ENCODE data around the gene CHID1. TPM values are rescaled to one million over a fixed set of nuclear protein-coding genes. Genes with fewer than 3 reads are reported as not detected.

The CHID1 gene
- total and polyA plus RNA-seq, 2 experiments from 2014 or later: 54.1 to 67.3 TPM

DNA sequence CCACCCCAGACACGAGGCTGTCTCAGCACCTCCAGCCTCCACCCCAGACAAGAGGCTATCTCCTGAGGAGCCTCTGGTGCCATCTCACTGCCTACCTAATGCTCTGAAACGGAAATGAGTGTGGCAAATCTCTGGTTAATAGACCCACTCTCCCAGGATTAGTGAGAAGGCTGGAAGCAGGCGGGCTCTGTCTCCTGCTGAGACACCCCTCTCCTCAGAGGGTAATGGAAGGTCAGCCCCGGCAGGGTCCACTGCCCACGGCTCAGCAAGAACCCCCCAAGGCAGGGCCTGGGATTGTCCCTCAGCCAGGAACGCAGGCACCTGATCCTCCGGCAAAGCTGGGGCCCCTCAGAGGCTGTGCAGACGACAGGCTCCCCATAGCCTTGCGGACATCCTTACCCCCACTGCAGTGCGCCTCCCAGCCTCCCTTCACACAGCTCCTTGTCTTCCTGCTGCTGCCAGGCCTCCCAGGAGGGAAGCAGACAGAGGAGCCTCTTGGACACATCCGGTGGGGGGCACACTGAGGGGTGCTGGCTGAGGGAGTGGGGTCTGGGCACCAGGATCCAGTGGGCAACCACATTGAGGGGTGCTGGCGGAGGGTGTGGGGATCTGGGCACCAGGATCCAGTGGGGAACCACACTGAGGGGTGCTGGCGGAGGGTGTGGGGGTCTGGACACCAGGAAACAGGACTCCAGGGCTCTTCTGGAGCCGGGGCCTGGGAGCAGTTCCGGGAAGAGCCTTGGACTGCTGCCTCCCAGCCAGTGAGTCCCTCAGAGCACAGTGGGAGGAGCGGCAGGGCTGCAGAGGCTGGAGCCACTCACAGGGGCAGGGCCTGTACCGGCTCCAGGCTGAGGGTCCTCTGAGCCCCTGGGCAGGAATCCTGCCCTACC lies 13.1 kb downstream of the CHID1 start (continued):
- TF ChIP-seq, protein P1, sequence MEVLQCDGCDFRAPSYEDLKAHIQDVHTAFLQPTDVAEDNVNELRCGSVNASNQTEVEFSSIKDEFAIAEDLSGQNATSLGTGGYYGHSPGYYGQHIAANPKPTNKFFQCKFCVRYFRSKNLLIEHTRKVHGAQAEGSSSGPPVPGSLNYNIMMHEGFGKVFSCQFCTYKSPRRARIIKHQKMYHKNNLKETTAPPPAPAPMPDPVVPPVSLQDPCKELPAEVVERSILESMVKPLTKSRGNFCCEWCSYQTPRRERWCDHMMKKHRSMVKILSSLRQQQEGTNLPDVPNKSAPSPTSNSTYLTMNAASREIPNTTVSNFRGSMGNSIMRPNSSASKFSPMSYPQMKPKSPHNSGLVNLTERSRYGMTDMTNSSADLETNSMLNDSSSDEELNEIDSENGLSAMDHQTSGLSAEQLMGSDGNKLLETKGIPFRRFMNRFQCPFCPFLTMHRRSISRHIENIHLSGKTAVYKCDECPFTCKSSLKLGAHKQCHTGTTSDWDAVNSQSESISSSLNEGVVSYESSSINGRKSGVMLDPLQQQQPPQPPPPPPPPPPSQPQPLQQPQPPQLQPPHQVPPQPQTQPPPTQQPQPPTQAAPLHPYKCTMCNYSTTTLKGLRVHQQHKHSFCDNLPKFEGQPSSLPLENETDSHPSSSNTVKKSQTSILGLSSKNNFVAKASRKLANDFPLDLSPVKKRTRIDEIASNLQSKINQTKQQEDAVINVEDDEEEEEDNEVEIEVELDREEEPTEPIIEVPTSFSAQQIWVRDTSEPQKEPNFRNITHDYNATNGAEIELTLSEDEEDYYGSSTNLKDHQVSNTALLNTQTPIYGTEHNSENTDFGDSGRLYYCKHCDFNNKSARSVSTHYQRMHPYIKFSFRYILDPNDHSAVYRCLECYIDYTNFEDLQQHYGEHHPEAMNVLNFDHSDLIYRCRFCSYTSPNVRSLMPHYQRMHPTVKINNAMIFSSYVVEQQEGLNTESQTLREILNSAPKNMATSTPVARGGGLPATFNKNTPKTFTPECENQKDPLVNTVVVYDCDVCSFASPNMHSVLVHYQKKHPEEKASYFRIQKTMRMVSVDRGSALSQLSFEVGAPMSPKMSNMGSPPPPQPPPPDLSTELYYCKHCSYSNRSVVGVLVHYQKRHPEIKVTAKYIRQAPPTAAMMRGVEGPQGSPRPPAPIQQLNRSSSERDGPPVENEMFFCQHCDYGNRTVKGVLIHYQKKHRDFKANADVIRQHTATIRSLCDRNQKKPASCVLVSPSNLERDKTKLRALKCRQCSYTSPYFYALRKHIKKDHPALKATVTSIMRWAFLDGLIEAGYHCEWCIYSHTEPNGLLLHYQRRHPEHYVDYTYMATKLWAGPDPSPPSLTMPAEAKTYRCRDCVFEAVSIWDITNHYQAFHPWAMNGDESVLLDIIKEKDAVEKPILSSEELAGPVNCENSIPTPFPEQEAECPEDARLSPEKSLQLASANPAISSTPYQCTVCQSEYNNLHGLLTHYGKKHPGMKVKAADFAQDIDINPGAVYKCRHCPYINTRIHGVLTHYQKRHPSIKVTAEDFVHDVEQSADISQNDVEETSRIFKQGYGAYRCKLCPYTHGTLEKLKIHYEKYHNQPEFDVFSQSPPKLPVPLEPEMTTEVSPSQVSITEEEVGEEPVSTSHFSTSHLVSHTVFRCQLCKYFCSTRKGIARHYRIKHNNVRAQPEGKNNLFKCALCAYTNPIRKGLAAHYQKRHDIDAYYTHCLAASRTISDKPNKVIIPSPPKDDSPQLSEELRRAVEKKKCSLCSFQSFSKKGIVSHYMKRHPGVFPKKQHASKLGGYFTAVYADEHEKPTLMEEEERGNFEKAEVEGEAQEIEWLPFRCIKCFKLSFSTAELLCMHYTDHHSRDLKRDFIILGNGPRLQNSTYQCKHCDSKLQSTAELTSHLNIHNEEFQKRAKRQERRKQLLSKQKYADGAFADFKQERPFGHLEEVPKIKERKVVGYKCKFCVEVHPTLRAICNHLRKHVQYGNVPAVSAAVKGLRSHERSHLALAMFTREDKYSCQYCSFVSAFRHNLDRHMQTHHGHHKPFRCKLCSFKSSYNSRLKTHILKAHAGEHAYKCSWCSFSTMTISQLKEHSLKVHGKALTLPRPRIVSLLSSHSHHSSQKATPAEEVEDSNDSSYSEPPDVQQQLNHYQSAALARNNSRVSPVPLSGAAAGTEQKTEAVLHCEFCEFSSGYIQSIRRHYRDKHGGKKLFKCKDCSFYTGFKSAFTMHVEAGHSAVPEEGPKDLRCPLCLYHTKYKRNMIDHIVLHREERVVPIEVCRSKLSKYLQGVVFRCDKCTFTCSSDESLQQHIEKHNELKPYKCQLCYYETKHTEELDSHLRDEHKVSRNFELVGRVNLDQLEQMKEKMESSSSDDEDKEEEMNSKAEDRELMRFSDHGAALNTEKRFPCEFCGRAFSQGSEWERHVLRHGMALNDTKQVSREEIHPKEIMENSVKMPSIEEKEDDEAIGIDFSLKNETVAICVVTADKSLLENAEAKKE (CRISPR knock-in tag; IDR thresholded peaks at IDR 0.05): no peak
- no peak for TF ChIP-seq ZNF114 (CRISPR knock-in tag; IDR thresholded peaks at IDR 0.05)
- no peak for TF ChIP-seq JUNB (IDR thresholded peaks at IDR 0.05; ENCODE audit: unreplicated experiment)
- TF ChIP-seq CREB1 (CRISPR knock-in tag; IDR thresholded peaks at IDR 0.05; ENCODE audit: low read depth): no peak
- no peak for TF ChIP-seq ZNF331 (CRISPR knock-in tag; IDR thresholded peaks at IDR 0.05; ENCODE audit: low read depth)
- TF ChIP-seq, protein P2, sequence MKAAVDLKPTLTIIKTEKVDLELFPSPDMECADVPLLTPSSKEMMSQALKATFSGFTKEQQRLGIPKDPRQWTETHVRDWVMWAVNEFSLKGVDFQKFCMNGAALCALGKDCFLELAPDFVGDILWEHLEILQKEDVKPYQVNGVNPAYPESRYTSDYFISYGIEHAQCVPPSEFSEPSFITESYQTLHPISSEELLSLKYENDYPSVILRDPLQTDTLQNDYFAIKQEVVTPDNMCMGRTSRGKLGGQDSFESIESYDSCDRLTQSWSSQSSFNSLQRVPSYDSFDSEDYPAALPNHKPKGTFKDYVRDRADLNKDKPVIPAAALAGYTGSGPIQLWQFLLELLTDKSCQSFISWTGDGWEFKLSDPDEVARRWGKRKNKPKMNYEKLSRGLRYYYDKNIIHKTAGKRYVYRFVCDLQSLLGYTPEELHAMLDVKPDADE (IDR thresholded peaks at IDR 0.05): no peak

All from GM23338 (cell line).